ENCODE data around the gene LRRC2.
"Not testable (repeated sequence)": the region's sequence is repeated elsewhere in the genome, so short reads cannot be mapped to it uniquely, and the experiment has no call there.

The LRRC2 gene

DNA sequence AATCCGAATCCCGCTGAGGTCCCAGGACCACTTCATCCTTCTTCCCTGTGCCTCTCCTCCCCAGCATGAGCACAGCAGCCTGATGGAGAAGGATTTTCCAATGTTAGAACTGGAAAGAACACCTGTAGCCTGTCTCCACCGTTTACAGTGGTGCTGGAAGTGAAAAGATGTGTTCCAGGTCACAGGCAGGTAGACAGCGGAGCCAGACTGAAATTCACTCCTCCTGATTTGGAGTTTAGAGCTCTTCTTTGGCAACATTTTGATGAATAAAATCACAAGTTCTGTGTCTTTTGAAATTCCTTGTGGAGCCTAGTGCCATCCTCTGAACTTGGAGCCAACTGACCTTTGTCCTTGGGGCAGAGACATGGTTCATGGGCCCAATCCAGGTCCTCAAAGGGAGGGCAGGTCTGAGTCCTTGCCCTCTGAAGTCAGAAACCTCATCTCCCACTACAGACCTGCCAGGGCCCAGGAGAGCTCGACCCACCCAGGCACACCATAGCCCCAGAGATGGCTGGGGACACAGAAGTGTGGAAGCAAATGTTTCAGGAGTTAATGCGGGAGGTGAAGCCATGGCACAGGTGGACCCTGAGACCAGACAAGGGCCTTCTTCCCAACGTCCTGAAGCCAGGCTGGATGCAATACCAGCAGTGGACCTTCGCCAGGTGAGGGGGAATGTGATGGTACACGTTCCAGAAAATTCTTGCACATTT, 68.4 kb downstream of the LRRC2 start, which contains the start of gene RTP3:
Gene RTP3 (plus strand): TSS at position 421 of the 710 bp plus-strand sequence. CDS start 87 bp downstream, at position 508.
- DNase-seq (ENCODE audit: low read depth): no peak

DNA sequence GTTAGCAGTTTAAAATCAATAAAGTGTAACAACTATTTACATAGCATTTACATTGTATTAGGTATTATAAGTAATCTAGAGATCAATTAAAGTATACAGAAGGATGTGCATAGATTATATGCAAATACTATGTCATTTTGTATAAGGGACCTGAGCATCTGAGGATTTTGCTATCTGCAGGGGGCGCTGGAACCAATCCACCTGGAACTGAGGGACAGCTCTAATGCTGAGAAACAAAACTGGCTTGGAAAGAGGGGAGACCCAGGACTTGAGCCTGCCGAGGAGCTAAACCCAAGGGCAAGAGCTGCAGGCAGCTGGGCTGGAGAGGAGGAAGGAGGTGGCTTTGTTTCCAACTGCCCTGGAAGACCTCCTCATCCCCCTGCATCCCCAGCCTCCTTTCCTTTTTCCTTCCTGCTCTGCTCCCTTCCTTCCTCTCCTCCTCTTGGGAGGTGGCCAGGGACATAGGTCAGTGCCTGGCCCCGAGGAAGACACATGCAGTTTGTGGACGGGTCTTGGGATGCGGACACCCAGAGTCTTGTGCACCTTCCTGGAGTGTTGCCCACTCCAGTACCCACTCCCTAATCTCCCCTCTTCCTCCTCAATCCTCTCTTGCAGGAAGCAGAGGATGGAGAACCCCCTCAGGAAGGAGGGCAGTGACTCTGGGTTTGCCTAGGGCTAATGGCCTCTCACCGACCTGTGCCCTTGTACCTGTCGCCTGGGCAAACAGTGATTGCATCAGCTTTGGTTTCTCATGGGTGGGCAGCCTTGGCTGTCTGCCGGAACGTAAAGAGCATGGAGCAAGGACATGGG, 69.2 kb downstream of the LRRC2 start:
- no peak for DNase-seq (ENCODE audit: low read depth)

DNA sequence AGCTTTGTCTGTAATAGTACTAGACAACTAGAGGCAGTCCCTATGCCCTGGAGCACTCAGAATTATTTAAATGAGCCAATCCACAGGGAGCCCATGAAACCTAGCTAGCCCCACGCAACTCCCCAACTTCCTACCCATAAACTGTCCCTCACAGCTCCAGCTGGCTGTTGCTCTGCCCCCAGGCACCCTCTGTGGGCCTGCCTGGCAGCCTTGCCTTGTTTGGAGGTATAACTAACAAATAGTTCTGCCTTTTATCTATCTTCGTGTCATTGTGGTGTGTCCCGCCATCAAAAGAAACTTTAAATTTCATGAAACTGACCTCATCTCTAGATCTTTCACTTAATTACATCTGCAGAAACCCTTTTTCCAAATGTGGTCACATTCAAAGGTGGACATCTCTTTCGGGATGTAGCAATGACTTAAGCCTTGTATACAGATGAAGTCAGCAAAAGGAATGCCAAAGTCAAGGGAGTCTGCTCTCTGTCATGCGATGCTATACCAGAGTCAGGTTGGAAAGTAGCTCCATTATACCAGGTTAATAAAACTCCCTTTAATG, 70.1 kb downstream of the LRRC2 start:
- peak; percentile 19 for DNase-seq (ENCODE audit: low read depth)

DNA sequence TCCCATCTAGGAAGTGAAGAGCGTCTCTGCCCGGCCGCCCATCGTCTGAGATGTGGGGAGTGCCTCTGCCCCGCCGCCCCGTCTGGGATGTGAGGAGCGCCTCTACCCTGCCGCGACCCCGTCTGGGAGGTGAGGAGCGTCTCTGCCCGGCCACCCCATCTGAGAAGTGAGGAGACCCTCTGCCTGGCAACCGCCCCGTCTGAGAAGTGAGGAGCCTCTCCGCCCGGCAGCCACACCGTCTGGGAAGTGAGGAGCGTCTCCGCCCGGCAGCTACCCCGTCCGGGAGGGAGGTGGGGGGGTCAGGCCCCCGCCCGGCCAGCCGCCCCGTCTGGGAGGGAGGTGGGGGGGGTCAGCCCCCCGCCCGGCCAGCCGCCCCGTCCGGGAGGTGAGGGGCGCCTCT, 71.6 kb downstream of the LRRC2 start:
- not testable (repeated sequence) for DNase-seq (ENCODE audit: low read depth)

GRCh38 chr3:46492890-46493547, 73.1 kb downstream of the LRRC2 start:
- DNase-seq (ENCODE audit: low read depth): no peak

DNA sequence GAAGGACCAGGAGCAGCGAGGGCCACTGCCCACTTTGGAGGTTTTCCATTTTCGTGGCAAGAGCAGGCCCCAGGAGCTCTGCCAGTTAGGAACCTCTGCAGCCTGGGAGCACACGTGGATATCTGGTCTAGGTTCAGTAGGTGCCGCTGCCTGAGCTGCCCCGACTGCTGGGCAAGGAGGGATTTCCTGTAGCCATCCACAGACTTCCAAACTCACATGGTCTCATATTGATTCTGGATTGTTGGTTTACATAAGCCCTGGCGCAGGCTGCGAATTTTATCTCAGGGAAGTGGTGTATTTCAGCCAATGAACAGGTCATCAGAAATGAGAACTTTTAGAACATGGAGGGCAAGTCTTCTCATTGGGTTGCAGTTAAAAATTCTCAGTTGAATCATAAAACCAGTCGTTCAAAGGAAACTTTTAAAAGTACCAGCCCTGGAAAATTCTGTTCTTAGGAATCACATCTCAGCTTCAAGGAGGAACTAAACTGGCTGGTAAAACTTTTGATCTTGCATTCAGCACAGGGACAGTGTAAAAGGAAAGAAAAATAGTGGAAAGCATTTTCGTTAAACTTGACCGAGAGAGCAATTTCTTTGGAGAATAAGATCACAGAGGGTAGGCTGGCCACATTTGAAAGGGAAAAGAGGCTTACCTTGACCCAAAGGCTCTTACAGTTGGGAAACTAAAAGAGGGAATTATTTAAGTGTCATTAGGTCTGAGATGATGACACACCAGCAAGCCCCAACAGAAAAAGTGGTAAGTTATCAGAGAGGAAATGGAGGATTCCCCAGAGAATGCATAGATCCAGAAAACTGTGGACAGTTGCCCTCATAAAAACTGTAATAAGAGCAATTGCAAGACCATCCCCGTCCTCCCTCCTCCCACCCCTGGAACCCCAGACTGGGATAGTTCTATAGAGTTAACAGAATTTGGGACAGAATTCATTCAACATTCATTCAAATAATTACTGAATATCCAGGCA, 74.7 kb downstream of the LRRC2 start:
- peak; percentile 16 for DNase-seq (ENCODE audit: low read depth)

DNA sequence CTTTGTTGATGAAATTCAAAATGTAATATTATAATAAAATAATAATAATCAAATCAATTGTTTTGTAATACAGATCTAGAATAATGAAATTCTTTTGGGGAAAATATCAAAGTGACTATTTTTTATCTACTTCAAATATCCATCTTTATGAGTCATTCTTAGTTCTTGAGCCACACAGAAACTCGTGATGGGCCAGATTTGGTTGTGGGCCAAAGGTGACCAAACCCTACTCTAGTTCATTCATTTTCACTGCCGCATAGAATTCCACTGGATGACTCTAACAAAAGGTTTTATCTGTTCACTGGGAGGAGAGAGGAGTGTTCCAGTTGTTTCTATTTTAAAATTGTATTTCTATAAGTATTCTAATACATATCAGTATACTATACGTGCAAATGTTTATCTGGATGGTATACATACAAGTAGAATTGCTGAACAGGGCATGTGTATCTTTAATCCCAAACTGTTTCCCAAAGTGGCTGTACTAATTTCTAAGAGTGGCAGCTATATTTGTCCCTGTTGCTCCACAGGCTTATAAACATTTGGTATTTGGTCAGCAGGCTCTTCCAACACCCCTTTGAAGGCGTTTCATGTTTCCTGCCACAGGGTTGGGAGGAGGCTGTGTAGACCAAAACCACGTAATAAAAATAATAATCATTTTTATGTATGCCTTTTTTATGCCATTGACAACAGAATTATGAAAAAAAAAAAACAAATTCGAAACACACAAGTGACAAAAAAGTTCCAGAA, 75.6 kb downstream of the LRRC2 start:
- DNase-seq (ENCODE audit: low read depth): peak; percentile 66

- DNase-seq (ENCODE audit: low read depth): no peak
Observed at GRCh38 chr3:46489875-46490274, 76.2 kb downstream of the LRRC2 start.

DNA sequence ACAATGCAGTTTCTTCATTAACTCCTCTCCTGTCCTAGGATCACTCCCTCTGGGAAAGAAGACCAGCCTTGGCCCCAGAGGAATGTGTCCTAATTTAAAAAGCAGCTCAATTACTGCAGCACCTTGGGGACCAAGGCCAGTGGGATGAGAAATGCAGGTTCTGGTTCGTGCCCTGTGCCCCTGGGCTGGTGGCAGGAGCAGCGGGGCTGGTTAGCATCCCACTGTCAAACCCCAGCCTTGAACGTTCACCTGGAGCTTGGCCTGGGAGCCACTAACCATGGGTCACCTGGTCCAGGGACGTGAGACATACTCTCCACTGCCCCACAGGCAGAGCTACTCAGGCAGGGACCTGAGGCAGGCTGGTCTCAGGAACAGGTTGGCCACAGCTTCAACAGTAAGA, 76.7 kb downstream of the LRRC2 start:
- DNase-seq (ENCODE audit: low read depth): no peak

GRCh38 chr3:46488735-46489361, 77.3 kb downstream of the LRRC2 start:
- DNase-seq (ENCODE audit: low read depth): peak; percentile 70

DNA sequence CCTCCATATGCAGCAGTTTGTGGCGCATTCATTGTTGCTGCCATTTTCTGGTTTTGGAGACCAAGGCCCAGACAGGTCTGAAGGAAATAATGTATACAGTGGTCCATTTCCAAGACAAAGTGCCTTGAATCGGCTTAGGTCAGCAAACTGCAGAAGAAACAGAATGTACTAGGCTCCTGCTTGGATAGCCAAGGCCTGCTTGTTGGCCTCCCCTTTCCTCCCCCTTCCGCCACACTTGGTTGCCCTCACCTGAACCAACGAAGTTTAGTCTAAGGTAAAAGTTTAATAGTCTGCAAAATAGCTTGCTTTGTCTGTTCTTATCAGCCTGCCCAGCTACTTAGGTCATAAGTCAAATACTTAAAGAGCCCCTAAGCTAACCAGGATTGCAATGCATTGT, 80.3 kb downstream of the LRRC2 start:
- no peak for DNase-seq (ENCODE audit: low read depth)

GRCh38 chr3:46484911-46485778, 81.0 kb downstream of the LRRC2 start:
- DNase-seq (ENCODE audit: low read depth): no peak

- DNase-seq (ENCODE audit: low read depth): no peak
Observed at GRCh38 chr3:46484388-46484787, 81.7 kb downstream of the LRRC2 start.

GRCh38 chr3:46483825-46484224, 82.3 kb downstream of the LRRC2 start:
- DNase-seq (ENCODE audit: low read depth): no peak

DNA sequence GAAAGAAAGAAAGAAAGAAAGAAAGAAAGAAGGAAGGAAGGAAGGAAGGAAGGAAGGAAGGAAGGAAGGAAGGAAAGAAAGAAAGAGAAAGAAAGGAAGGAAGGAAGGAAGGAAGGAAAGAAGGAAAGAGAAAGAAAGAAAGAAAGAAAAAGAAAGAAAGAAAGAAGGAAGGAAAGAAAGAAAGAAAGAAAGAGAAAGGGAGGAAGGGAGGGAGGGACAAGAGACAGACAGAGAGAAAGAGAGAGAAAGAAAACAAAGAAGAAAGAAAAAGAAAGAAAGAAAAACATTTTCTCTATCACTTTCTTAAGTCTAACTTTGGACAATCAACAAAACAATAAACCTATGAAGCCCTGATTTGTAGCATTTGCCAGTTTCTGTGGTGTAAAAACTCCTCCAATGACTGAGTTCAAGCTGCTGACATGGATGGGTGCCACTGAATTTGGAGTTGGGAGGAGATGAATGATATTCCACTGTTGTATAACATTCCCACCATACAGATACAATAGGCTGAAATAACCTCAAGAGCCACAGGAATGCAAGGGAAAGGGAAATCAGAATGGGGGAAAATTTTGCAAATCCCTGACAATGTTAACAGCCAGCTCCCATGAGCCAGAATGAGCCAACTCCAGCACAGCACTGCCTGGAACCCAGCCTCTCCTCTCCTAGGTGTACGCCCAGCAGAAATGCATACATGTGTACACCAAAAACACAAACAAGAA, 83.3 kb downstream of the LRRC2 start:
- peak; percentile 72 for DNase-seq (ENCODE audit: low read depth)

DNA sequence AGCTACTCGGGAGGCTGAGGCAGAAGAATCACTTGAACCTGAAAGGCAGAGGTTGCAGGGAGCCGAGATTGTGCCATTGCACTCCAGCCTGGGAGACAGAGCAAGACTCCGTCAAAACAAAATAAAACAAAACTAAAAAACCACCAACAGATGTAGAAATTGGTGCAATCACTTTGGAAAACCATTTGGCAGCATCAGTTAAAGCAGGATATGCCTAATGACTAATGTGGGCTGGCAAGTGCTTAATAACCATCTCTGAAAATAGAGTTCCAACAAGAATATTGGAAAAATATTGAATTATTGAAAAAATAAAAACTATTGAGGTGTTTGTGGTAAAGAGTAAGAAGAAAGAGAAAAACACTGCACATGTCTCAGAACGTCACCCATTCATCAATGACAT, 84.5 kb downstream of the LRRC2 start:
- DNase-seq (ENCODE audit: low read depth): peak; percentile 24

DNA sequence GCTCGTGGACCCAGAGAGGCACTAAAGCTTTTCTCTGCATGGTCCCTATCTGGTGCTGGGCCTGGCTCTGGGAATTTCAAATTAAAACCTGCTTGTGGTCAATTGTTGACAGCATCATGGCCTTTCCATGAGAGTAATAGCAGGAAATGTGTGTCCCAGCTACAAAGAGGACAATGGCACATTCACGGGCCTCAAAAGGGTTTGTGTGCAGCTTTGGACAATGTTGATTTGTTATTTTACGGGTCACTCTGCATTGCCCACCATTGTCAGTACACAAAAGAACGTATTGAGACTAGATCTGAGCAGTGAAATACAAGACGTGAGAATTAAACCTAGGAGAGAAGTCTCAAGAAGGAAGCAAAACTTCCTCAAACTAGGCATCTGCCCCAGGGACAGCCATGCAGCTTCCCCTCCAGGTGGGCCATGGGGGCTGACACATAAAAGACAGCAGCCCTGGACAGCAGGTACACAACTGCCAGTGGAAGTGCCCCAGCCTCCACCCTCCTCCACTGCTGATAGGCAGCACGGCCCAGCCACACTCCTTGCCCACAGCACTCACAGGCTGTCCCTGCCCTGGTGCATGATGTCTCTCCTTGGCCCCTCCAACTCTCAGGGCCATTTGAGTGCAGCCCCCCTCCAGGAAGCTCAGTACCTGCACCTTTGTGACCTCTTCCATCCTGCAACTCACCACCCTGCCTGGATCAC, 85.5 kb downstream of the LRRC2 start:
- DNase-seq (ENCODE audit: low read depth): no peak

DNA sequence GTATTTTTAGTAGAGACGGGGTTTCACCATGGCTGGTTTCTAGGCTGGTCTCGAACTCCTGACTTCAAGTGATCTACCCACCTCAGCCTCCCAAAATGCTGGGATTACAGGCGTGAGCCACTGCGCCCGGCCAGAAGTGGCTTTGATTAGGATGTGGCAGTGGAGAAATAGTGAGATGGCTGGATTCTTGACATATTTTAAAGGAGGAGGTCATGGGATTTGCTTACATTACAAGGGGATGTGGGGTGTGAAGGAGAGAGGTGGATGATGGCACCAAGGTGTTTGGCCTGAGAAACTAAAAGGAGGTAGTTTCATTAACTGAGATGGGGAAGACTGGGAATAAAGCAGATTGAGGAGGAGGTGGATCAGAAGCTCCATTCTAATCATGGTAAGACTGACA, 86.4 kb downstream of the LRRC2 start:
- no peak for DNase-seq (ENCODE audit: low read depth)
